ENCODE results near the gene SPACA4. TPM values are rescaled to one million over a fixed set of nuclear protein-coding genes. Genes with fewer than 3 reads are reported as not detected.

The SPACA4 gene
- total and polyA plus RNA-seq, 9 of the 15 experiments (the other 6 are each of a cell fraction or from before 2014, with no cell fraction given): not detected

- POLR2A ChIA-PET: interaction anchor here (0.8 to 4.7 kb wide), 14 partner anchors 8 to 169 kb away, joined by 3 to 85 read pairs (median 3); partner anchors contain the start of gene SPACA4
Observed at GRCh38 chr19:48615231-48616040, 8.9 kb downstream of the SPACA4 start.

More at GRCh38 chr19:48615231-48616040, 8.9 kb downstream of the SPACA4 start:
- peaks cover 37% of the 10 kb centered on the region for H4K20me1 ChIP-seq (replicated peaks; ENCODE audit: control insufficient read depth, insufficient read depth, low read length)
- FAIRE-seq (no peak), ATAC-seq (no peak), DNase-seq (ENCODE audit: extremely low read depth in 1 of 4, low spot score in 3 of 4) (peak in 1 of 4 experiments; percentile 7)
- CTCF ChIA-PET (ENCODE audit: low intra/inter-chr PET ratio): no interaction called here
- no peak overlapping the region for H2AFZ ChIP-seq (ENCODE audit: low read depth, low read length)
- WGBS (ENCODE audit: insufficient coverage, low coverage, missing lambda C conversion rate): 68% methylated on average over 16 of the region's 19 CpGs
- H3K4me2 ChIP-seq (ENCODE audit: insufficient read depth, low read length): peak overlapping the region; percentile 91; the same call in 1 of the 2 replicates
- no peaks in the 10 kb centered on the region for H3K9me3 ChIP-seq (replicated peaks; ENCODE audit: control insufficient read depth, insufficient read depth, low read depth, low read length)
- H3K36me3 ChIP-seq (ENCODE audit: control insufficient read depth, insufficient read depth, low read length): peaks cover 38% of the 10 kb centered on the region; the same call in 2 of the 3 replicates
- BruUV-seq (replicated peaks): no TSS peak
- H3K9ac ChIP-seq (ENCODE audit: insufficient read depth in 1 of 2, low read depth in 2 of 2, low read length in 2 of 2): peak overlapping the region in 1 of 2 experiments; percentile 94; a peak in 2 of 4 replicates
- intact Hi-C loops (cut with micrococcal nuclease): no loop called here
- H3K4me1 ChIP-seq (replicated peaks in 1 of 2; ENCODE audit: control insufficient read depth in 2 of 2, insufficient read depth in 2 of 2, low read length in 2 of 2): peaks cover 30 to 63% of the 10 kb centered on the region in 2 experiments; a peak in 4 of 5 replicates
- in situ Hi-C loops (cut with MboI): no loop called here
- H3K4me3 ChIP-seq: no peak overlapping the region; the same call in 1 of the 2 replicates
- H3K79me2 ChIP-seq (ENCODE audit: control insufficient read depth, insufficient read depth, low read length): peaks cover 44% of the 10 kb centered on the region
- no peak overlapping the region; the same call in 2 of the 3 replicates for H3K27ac ChIP-seq (ENCODE audit: extremely low read depth, low read depth, low read length)
- H3K27me3 ChIP-seq (ENCODE audit: control insufficient read depth in 2 of 2, insufficient read depth in 2 of 2, low read length in 2 of 2): no peaks in the 10 kb centered on the region
- 0 out of 2 replicates have a peak, but pooled peaks have one; percentile 9 for TF ChIP-seq NFE2 (IDR thresholded peaks at IDR 0.05; ENCODE audit: low read depth)
- TF ChIP-seq MAFK (IDR thresholded peaks at IDR 0.05; ENCODE audit: low read length): peak; percentile 58; the same call in 1 of the 2 replicates
- TF ChIP-seq C11orf30 (IDR thresholded peaks at IDR 0.05; ENCODE audit: low read depth): peak; percentile 84
- no peak for TF ChIP-seq RCOR1 (IDR thresholded peaks at IDR 0.05; ENCODE audit: borderline replicate concordance in 1 of 2, low read depth in 2 of 2, low read length in 2 of 2)
- peak; percentile 65 for TF ChIP-seq MAFG (tag; conservative IDR thresholded peaks at IDR 0.05)
- TF ChIP-seq MAFF (IDR thresholded peaks at IDR 0.05; ENCODE audit: low read length): peak; percentile 38; the same call in 1 of the 2 replicates
- TF ChIP-seq MCM5 (IDR thresholded peaks at IDR 0.05; ENCODE audit: low read depth): no peak
- 0 out of 2 replicates have a peak, but pooled peaks have one; percentile 8 for TF ChIP-seq POLR2AphosphoS5 (IDR thresholded peaks at IDR 0.05; ENCODE audit: control insufficient read depth, insufficient read depth, low read depth, low read length)
- no peak for TF ChIP-seq GATAD2B (IDR thresholded peaks at IDR 0.05; ENCODE audit: borderline replicate concordance)
- peak; percentile 91 for TF ChIP-seq ZNF316 (IDR thresholded peaks at IDR 0.05)
- TF ChIP-seq ZSCAN29 (IDR thresholded peaks at IDR 0.05): no peak
- peak; percentile 5; the same call in 1 of the 2 replicates for TF ChIP-seq SUPT5H (IDR thresholded peaks at IDR 0.05)
- TF ChIP-seq CREB1 (IDR thresholded peaks at IDR 0.05): no peak
- TF ChIP-seq CREB1 (CRISPR knock-in tag; IDR thresholded peaks at IDR 0.05): no peak
- peaks cover 11% of the 10 kb centered on the region for H3K9me1 ChIP-seq (ENCODE audit: control insufficient read depth, insufficient read depth, low read length)
